PC-3 (cell line): Measurements from ENCODE around the gene DLEC1. TPM values are rescaled to one million over a fixed set of nuclear protein-coding genes. Genes with fewer than 3 reads are reported as not detected.

Experiments
- ATAC-seq: fragments of 200-7000 bp; cut with Tn5 transposase; 2 replicates; pipeline ENCODE4 v1.9.1; 2020; ENCODE audit warnings: mild to moderate bottlenecking, moderate library complexity
- BruUV-seq: library from RNA; stranded (reverse); fragments of 400-500 nt; replicated peaks from 2 replicates; lab custom pipeline; 2021; lab: Mats Ljungman, UMichigan
- CTCF ChIA-PET: fragments of 300-600 bp; sonication (Branson Sonifier 250); formaldehyde crosslinking; loops from one replicate; lab custom pipeline; 2022; ENCODE audit warnings: antibody characterized with exemption; lab: Charles Lee
- POLR2A ChIA-PET: fragments of 300-600 bp; sonication (Branson Sonifier 250); formaldehyde crosslinking; loops from one replicate; lab custom pipeline; 2022; ENCODE audit warnings: antibody characterized with exemption; ENCODE audit not compliant: unreplicated experiment; lab: Charles Lee
- DNase-seq: peaks from one replicate; pipeline ENCODE4 v3.0.0-alpha.2; 2015
- H2AFZ ChIP-seq: fragments of 300-600 bp; sonication (generic); 2 replicates; pipeline ENCODE4 v1.6.0; 2016; ENCODE audit warnings: antibody characterized with exemption, low read length
- H3F3A ChIP-seq: fragments of 300-600 bp; sonication (generic); one replicate; pipeline ENCODE4 v1.6.0; 2017; ENCODE audit warnings: antibody characterized with exemption, low read length, control low read depth, mild to moderate bottlenecking; ENCODE audit not compliant: unreplicated experiment
- H3K27ac ChIP-seq: fragments of 300-600 bp; sonication (generic); 2 replicates; pipeline ENCODE4 v1.5.1; 2016; ENCODE audit warnings: mild to moderate bottlenecking, low read length
- H3K27me3 ChIP-seq: fragments of 300-600 bp; sonication (generic); 2 replicates; pipeline ENCODE4 v1.6.1; 2016; ENCODE audit warnings: low read length, mixed read lengths
- H3K36me3 ChIP-seq: fragments of 300-600 bp; sonication (generic); 2 replicates; pipeline ENCODE4 v1.6.1; 2016; ENCODE audit warnings: low read depth, mixed run types, low read length, mixed read lengths
- H3K4me1 ChIP-seq: fragments of 300-600 bp; sonication (generic); 2 replicates; pipeline ENCODE4 v1.5.1; 2016; ENCODE audit warnings: low read length; ENCODE audit not compliant: insufficient read depth
- H3K4me2 ChIP-seq: fragments of 300-600 bp; sonication (generic); 2 replicates; pipeline ENCODE4 v1.6.0; 2016; ENCODE audit warnings: low read length
- H3K4me3 ChIP-seq: fragments of 300-600 bp; sonication (generic); 2 replicates; pipeline ENCODE4 v1.5.1; 2016; ENCODE audit warnings: mild to moderate bottlenecking, low read length, mixed read lengths
- H3K79me2 ChIP-seq: fragments of 300-600 bp; sonication (generic); 2 replicates; pipeline ENCODE4 v1.6.1; 2017; ENCODE audit warnings: low read length, mixed read lengths
- H3K9ac ChIP-seq: fragments of 300-600 bp; sonication (generic); 2 replicates; pipeline ENCODE4 v1.6.0; 2016; ENCODE audit warnings: mild to moderate bottlenecking, low read length
- H3K9me2 ChIP-seq: fragments of 300-600 bp; sonication (generic); replicated peaks from 2 replicates; pipeline ENCODE4 v1.6.1; 2016; ENCODE audit warnings: mixed run types, low read length, mixed read lengths
- H3K9me3 ChIP-seq: fragments of 300-600 bp; sonication (generic); 2 replicates; pipeline ENCODE4 v1.6.1; 2016; ENCODE audit warnings: low read length, mixed read lengths
- H4K20me1 ChIP-seq: fragments of 300-600 bp; sonication (generic); 2 replicates; pipeline ENCODE4 v1.6.1; 2016; ENCODE audit warnings: low read length, mixed read lengths
- CTCF ChIP-seq: fragments of 300-600 bp; sonication (generic); conservative IDR thresholded peaks from 2 replicates; pipeline ENCODE4 v1.5.1; 2017; ENCODE audit warnings: antibody characterized with exemption, low read depth, mild to moderate bottlenecking, low read length
- EZH2 ChIP-seq: fragments of 300-600 bp; sonication (generic); IDR thresholded peaks from one replicate; pipeline ENCODE4 v1.6.1; 2017; ENCODE audit warnings: antibody characterized with exemption, mild to moderate bottlenecking, low read length; ENCODE audit not compliant: unreplicated experiment
- EZH2phosphoT487 ChIP-seq: fragments of 300-600 bp; sonication (generic); IDR thresholded peaks from 2 replicates; pipeline ENCODE4 v1.6.1; 2018; ENCODE audit warnings: mild to moderate bottlenecking, antibody characterized with exemption, low read length, borderline replicate concordance
- intact Hi-C: fragments of 100-400 bp; cut with micrococcal nuclease; formaldehyde crosslinking; loops from 2 replicates; pipeline ENCODE4 v1.9.0; 2023
- total RNA-seq: library from RNA; depleted of rRNA; stranded (reverse); fragments of >200 nt; gene quantifications from 2 replicates; pipeline ENCODE4 v1.2.3, GENCODE V29; 2014

DLEC1 gene
- total RNA-seq, 1 experiment from 2014 or later, result not detected

DNA sequence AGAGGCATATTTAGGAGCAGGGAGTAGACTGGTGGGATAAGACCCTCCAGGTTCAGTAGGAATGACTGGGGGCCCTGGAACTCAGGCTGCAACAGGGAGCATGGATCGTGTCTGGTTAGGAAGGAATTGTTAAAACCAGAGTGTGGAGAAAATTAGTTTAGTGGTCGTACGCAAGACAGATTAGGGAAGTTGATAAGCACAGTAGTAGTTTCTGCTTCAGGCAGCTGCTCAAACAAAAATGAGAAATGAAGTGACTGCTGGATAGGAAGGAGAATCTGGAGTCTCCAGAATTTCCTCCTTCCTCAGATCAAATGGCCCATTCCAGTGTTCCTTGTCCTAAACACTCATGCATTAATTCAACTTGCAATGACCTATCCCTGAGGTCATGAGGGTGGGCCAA, 110.7 kb downstream of the DLEC1 start:
- Histone ChIP-seq H3K9me3 (no peaks in the 10 kb centered on the region), H3K9ac (no peak overlapping the region), H2AFZ (no peak overlapping the region), H3K9me2 (no peaks in the 10 kb centered on the region), H3K79me2 (no peaks in the 10 kb centered on the region), H3K4me3 (no peak overlapping the region), H3K4me1 (peaks cover 37% of the 10 kb centered on the region), H3K36me3 (no peaks in the 10 kb centered on the region), H3K4me2 (no peak overlapping the region), H3K27ac (no peak overlapping the region), H3K27me3 (no peaks in the 10 kb centered on the region), H3F3A (no peaks in the 10 kb centered on the region), H4K20me1 (no peaks in the 10 kb centered on the region)
- TF ChIP-seq EZH2 (no peak), CTCF (no peak), EZH2phosphoT487 (no peak)
- DNase-seq (no peak), ATAC-seq (no peak)
- BruUV-seq, result no TSS peak
- POLR2A ChIA-PET, result no interaction called here
- intact Hi-C loops, result no loop called here
- CTCF ChIA-PET, result no interaction called here

DNA sequence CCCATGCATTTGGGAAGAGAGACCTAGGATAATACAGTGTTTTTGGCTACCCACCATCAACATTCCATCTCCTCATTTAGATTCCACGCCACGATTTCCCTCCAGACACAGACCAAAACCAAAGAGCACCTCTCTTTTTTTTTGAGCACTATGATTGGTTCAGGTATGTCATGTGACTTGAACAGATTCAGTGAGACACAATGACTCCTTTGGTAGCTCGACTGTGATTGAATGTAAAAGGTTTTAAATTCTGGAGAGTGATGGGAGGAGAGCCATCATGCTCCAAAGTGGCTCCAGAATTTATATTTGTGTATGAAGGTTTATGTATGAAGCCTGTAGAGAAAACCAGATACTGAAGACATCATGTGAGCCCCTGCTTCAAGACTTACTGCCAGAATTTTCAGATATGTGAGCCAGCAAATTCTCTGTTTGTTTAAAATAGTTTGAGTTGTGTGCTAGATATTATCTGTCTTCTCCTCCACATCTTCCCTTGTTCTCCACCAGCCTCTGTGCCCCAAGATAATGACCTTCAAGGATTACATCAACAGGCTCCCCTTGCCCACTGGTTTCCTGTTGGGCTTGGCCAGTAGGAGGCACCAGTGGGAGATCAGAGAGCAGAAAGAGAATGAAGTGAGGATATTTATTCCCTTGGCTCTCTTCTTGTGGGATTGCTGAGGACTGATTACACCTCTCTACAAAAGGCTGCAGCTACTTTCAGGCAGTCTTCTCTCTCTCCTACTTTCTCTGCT, 111.9 kb downstream of the DLEC1 start:
- peak overlapping the region; percentile 32 for H3K4me2 ChIP-seq
- H3K4me1 ChIP-seq, result peaks cover 45% of the 10 kb centered on the region
- no peaks in the 10 kb centered on the region for H3K36me3 ChIP-seq
- ChIA-PET POLR2A (no interaction called here), CTCF (interaction anchor here (0.7 kb wide), 1 partner anchor 12 kb away, joined by 3 read pairs; no protein-coding TSS in a partner anchor)
- H3K27me3 ChIP-seq, result no peaks in the 10 kb centered on the region
- H3K9ac ChIP-seq, result peak overlapping the region; percentile 68
- BruUV-seq, result no TSS peak
- TF ChIP-seq EZH2 (no peak), CTCF (peak; percentile 51)
- no peaks in the 10 kb centered on the region for H3K79me2 ChIP-seq
- H3F3A ChIP-seq, result no peaks in the 10 kb centered on the region
- no peak overlapping the region for H3K4me3 ChIP-seq
- H3K9me3 ChIP-seq, result no peaks in the 10 kb centered on the region
- peak overlapping the region; percentile 96 for H3K27ac ChIP-seq
- intact Hi-C loops, result no loop called here
- ATAC-seq (no peak), DNase-seq (no peak)
- no peaks in the 10 kb centered on the region for H3K9me2 ChIP-seq
- no peaks in the 10 kb centered on the region for H4K20me1 ChIP-seq
- H2AFZ ChIP-seq, result no peak overlapping the region

- intact Hi-C loops, result no loop called here
- no peaks in the 10 kb centered on the region for H3F3A ChIP-seq
- ATAC-seq (peak; percentile 64), DNase-seq (peak; percentile 87)
- no TSS peak for BruUV-seq
- H3K27ac ChIP-seq, result peak overlapping the region; percentile 96
- POLR2A ChIA-PET, result no interaction called here
- CTCF ChIA-PET, result interaction anchor here (1.1 kb wide), 1 partner anchor 11 kb away, joined by 3 read pairs; no protein-coding TSS in a partner anchor
- TF ChIP-seq EZH2phosphoT487, result no peak
- no peak for TF ChIP-seq CTCF
- H3K9me3 ChIP-seq, result no peaks in the 10 kb centered on the region
- no peak overlapping the region for H2AFZ ChIP-seq
- H3K79me2 ChIP-seq, result no peaks in the 10 kb centered on the region
- H3K4me3 ChIP-seq, result no peak overlapping the region
- no peaks in the 10 kb centered on the region for H4K20me1 ChIP-seq
- peaks cover 46% of the 10 kb centered on the region for H3K4me1 ChIP-seq
- no peaks in the 10 kb centered on the region for H3K36me3 ChIP-seq
- peak overlapping the region; percentile 32 for H3K4me2 ChIP-seq
- no peaks in the 10 kb centered on the region for H3K27me3 ChIP-seq
- H3K9me2 ChIP-seq, result no peaks in the 10 kb centered on the region
- peak overlapping the region; percentile 68 for H3K9ac ChIP-seq
These were observed 112.8 kb downstream of the DLEC1 start for GRCh38 chr3:38151667-38152265.
